GM03348 (cell line): ENCODE data around the gene POLR3H.
A peak's percentile ranks its signal among the peaks of the same experiment; 100 is the strongest.
"Not testable (repeated sequence)": the region's sequence is repeated elsewhere in the genome, so short reads cannot be mapped to it uniquely, and the experiment has no call there.

Experiments
- DNase-seq: peaks from one replicate; pipeline ENCODE4 v3.0.0; 2012; ENCODE audit warnings: low spot score

POLR3H gene

DNA sequence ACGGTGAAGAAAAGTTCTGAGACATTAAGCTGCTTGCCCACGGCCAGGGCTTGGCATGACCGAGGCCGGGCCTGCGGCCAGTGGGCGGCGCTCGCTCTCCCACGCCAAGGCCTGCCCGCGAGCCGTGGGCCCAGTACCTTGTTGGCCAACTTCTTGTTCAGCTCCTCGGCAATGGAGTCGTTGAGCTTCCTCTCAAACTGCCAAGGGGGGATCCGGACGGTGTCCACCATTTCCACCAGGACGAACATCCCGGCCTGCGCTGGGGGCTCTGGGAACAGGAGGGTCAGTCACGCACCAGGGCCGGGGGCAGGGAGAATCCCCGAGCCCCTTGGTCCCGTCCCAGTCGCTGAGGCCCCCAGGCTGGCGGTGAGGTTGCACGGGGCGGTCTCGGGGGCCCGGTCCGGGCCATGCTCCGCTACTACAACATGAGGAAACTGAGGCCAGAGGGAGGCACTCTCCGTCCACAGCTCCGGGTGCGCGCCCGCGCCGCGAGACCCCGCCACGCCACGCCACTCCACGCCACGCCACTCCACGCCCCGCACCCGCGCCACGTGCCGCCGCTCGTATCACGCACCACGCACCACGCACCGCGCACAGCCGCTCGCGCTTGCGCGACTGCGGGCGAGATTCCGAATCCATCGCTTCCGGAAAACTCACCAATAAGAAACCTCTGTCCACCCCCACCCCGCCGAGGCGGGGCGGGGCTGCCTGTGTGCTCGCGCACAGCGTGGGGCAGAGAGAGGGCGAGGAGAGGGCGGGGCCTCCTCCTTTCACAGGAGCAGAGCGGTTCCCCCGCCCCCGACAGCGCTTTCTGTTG lies at the start of gene POLR3H:
POLR3H (minus strand) TSS at position 617 of the 817 bp plus-strand sequence; CDS start at position 248, 369 bp downstream.
- DNase-seq, result peak; percentile 99

DNA sequence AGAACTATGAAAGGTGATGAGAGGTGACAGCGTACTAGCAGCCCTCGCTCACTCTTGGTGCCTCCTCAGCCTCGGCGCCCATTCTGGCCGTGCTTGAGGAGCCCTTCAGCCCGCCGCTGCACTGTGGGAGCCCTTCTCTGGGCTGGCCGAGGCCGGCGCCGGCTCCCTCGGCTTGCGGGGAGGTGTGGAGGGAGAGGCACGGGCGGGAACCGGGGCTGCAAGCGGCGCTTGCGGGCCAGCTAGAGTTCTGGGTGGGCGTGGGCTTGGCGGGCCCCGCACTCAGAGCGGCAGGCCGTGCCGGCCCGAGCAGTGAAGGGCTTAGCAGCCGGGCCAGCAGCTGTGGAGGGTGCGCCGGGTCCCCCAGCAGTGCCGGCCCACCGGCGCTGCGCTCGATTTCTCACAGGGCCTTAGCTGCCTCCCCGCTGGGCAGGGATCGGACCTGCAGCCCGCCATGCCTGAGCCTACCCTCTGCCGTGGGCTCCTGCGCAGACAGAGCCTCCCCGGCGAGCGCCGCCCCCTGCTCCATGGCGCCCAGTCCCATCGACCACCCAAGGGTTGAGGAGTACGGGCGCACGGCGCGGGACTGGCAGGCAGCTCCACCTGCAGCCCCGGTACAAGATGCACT lies 49.2 kb upstream of the POLR3H start:
- DNase-seq, result not testable (repeated sequence)

- peak; percentile 99 for DNase-seq
Measured at GRCh38 chr22:41589391-41590241, 45.3 kb upstream of the POLR3H start, which contains the start of gene PMM1. Gene PMM1, minus strand, starts transcription at chr22:41589840. Its CDS starts 35 bp downstream, at chr22:41589805.

DNA sequence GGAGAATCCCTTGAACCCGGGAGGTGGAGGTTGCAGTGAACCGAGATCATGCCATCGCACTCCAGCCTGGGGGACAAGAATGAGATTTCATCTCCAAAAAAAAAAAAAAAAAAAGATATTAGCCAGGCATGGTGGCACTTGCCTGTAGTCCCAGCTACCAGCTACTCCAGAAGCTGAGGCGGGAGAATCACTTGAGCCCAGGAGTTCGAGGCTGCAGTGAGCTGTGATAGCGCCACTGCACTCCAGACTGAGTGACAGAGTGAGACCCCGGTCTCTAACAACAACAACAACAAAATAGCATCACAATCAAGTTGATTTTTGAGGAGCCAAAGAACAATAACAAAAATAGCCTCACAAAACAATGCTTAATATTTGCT lies 43.1 kb upstream of the POLR3H start:
- DNase-seq, result no peak

DNA sequence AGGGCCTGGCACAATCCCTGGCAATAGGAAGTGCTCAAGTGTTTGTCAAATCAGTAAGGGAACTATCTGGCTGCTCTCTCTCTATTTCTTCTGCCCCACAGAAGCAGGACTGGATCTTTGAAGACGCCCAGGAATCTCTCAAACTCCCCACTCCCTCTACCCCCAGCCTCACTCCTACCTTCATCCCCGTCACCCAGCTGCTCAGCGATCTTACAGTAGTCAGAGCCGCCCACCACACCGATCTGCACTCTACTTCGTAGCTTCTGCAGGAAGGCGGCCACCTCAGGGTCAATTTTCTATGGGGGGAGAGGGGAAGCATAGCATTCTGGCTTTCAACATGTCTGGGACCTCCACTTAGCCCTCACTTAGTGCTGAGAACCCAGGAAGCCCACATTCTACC lies 41.6 kb upstream of the POLR3H start:
- no peak for DNase-seq

- no peak for DNase-seq
Measured at GRCh38 chr22:41584881-41585280, 40.6 kb upstream of the POLR3H start.

GRCh38 chr22:41582694-41583093 lies 38.4 kb upstream of the POLR3H start:
- DNase-seq, result no peak

- no peak for DNase-seq
Measured at GRCh38 chr22:41579997-41580355, 35.7 kb upstream of the POLR3H start.

DNA sequence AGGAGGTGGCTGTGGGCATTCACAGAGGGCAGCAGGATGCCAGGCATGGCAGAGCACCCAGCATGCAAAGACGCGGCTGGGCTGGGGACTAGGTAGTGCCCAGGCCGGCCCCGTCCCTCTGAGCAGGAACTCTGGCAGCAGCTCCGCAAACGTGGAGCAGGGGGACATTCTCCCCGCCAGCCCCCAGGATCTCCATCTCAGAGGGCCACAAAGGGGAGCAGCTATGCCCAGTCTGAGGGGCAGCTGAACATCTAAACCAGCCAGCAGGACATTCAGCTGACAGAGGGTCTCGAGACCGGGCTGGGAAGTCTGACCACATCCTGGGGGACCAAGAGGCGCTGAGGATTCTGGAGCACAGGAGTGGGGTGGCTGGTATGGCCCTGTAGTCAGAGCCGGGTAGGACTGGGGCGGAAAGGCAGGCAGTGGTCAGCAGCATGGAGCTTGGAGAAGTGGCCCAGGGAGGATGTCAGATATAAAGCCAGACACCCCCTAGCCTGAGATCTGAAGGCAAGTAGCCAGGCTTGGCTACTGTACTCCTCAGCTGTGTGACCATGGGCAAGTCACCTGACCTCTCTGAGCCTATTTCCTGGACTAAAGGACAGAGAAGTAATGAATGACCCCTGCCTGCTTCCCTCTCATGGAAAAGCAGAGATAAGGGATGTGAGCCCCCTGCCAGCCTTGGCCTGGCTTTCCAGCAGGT lies 35.2 kb upstream of the POLR3H start:
- no peak for DNase-seq

GRCh38 chr22:41578818-41579217 lies 34.5 kb upstream of the POLR3H start:
- DNase-seq, result no peak

DNA sequence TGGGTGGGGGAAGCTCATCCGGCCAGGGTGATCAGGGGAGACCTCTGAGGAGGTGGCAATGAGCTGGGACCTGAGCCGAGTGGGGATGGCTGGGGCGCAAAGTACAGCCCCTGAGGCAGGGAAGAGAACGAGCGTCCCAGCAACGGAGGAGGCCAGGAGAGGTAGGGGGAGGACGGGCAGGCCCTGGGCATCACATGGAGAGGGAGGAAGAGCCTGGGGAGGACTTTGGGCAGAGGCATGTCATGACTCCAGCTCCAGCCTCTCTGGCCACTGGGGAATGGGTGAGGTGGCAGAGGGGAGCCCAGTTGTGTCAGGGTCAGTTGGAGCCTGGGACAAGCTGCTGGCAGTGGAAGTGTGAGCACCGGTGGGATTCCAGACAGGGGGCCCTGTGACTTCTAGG lies 33.8 kb upstream of the POLR3H start:
- DNase-seq, result no peak

DNA sequence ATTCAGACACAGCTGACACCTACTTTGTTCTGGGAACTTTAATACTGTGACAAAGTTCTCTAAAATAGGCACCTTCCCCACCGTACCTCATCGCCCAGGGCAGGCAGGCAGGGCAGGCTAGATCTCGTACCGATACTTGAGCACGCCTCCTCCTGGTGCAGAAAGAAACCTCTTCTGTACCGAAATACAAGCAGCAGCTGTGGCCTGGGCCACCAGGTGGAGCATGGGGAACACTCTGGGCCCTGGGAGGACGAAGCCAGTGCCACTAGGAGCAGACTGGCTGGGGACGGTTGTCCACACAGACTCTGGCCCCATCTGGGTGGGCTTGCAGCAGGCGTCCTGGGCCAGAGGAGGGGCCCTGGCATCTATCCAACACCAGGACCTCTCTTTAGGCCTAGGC lies 32.6 kb upstream of the POLR3H start:
- DNase-seq, result no peak

DNA sequence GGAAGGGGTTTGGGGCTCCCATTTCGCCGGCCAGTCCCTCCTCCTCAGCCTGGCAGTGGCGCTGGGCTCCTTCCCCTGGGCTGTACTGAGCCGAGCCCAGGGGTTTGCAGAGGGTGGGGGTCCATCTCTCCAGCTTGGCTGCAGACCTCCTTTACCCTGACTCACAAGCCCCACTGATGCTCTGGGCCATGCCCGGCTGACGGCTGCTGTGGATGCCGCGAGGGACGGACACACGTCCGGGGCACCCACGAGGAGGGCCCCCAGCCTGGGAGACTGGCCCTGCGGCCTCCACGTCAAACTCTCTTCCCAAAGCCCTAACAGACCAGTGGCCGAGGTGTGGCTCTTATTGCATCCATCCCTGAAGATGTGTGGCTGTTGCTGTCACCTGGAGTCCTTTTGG lies 31.3 kb upstream of the POLR3H start:
- no peak for DNase-seq

DNA sequence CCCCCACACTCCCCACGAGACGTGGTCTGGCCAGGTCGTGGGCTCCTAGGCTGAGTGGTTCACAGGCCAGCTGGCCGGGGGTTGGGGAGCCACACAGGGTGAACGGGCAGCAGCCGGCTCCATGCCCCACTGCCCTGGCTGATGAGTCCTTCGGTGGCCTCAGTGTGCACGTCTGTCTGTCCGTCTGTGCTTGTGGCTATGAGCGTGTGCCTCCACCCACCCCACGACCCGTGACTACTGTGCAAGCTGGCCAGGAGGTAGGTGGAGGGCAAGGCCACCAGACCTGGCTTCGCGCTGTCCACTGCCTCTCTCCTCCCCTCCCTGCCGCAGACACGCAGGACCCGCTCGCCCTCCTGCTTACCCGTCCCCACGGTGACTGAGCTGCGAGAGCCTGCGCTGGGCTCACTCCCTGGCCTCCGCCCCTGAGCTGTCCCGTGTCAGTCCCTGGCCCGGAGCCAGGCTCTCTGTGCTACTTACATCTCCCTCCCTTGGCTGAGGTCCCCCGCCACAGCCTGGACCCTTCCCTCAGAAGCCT lies 30.6 kb upstream of the POLR3H start:
- no peak for DNase-seq

DNA sequence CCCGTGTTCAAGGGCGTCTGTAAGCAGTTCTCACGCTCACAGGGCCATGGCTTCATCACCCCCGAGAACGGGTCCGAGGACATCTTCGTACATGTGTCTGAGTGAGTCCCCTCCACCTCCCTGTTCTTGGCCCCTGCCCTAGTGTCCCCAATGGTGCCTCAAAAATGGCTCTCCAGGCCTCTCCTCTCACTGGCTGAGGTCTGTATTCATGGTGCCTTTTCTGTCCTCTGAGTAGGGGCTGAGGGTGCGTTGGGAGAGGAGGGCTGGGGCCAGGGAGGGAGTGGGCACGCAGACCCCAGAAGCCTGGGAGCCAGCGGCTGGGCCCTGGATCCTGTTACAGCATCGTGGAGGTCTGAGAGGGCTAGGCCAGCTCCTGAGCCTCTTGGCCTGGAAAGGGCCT lies 29.4 kb upstream of the POLR3H start:
- no peak for DNase-seq

GRCh38 chr22:41572305-41572704 lies 28.0 kb upstream of the POLR3H start:
- not testable (repeated sequence) for DNase-seq

GRCh38 chr22:41571786-41572185 lies 27.5 kb upstream of the POLR3H start:
- no peak for DNase-seq

GRCh38 chr22:41570221-41570620 lies 26.0 kb upstream of the POLR3H start:
- DNase-seq, result no peak

DNA sequence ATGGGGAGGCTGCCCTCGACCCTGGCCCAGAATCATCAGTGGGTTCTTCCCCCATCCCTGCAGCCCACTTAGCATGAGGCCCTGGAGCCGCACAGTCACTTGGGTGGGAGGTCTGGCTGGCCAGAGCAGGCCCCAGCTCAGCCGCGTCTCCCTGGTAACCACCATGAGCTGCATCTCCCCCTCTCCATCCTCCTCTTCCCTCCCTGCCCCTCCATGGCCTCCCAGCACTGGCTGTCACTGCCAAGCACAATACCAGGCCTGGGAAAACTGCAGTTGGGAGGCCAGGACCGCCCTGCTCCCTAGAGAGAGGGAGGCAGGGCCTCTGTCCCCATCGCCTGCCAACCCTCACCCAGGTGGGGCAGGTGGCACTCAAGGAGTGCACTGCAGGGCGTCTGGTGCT lies 24.5 kb upstream of the POLR3H start:
- no peak for DNase-seq

- no peak for DNase-seq
Measured at GRCh38 chr22:41567512-41567768, 23.2 kb upstream of the POLR3H start.

DNA sequence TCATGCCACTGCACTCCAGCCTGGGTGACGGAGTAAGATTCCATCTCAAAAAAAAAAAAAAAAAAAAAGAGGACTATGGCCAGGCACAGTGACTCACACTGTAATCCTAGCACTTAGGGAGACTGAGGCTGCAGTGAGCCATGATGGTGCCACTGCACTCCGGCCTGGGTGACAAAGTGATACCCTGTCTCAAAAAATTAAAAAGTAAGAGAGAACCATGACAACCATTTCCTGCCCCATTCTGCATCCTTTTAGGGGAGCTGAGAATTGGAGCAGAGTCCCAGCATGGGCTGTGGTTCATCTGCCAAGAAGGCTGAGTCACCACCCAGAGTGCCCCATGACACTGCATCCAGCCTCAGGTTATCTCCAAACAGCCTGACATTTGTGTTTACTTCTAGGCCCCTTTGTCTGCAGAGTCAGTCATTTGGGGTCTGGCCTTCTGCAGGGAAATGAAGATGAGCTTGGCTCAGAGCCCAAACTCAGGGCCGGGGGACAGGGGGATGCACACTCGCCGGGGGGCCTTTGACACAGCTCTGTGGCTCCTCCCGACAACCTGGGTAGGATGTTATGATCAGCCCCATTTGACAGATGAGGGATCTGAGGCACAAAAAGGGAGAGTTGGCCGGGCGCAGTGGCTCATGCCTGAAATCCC lies 21.3 kb upstream of the POLR3H start:
- peak; percentile 84 for DNase-seq

- DNase-seq, result no peak
Measured at GRCh38 chr22:41564563-41564962, 20.3 kb upstream of the POLR3H start.
